Activated CD8-positive, alpha-beta T cell treated with anti-CD3 and anti-CD28 coated beads, Interleukin-2, amount 10 ng/mL, durations not matched to agents 7 days and 5 days (primary cell): ENCODE data around the gene GOSR1. TPM values are rescaled to one million over a fixed set of nuclear protein-coding genes. Genes with fewer than 3 reads are reported as not detected.
"Not testable (repeated sequence)": the region's sequence is repeated elsewhere in the genome, so short reads cannot be mapped to it uniquely, and the experiment has no call there.

Experiments used
- ATAC-seq: fragments of 150-1000 bp; cut with Tn5 transposase; one replicate; pipeline ENCODE4 v1.10.0; 2021; ENCODE audit warnings: moderate library complexity
- CTCF ChIA-PET: fragments of 350-600 bp; sonication (Branson Sonifier 250); formaldehyde crosslinking; loops from one replicate; lab custom pipeline; 2021; ENCODE audit warnings: antibody characterized with exemption; lab: Charles Lee
- POLR2A ChIA-PET: fragments of 350-600 bp; sonication (Branson Sonifier 250); formaldehyde crosslinking; loops from one replicate; lab custom pipeline; 2021; ENCODE audit warnings: antibody characterized with exemption; lab: Charles Lee
- DNase-seq: peaks from one replicate; pipeline ENCODE4 v3.0.0-alpha.2; 2020
- H3K27ac Mint-ChIP-seq: one replicate; pipeline ENCODE4 v1.8.0; 2021; ENCODE audit warnings: mild to moderate bottlenecking, mixed read lengths
- H3K27me3 Mint-ChIP-seq: one replicate; pipeline ENCODE4 v1.8.0; 2021; ENCODE audit warnings: low read depth, mixed read lengths
- H3K36me3 Mint-ChIP-seq: one replicate; pipeline ENCODE4 v1.8.0; 2021; ENCODE audit warnings: low read depth, mixed read lengths
- H3K4me1 Mint-ChIP-seq: one replicate; pipeline ENCODE4 v1.8.0; 2021; ENCODE audit warnings: low read depth, mixed read lengths
- H3K4me3 Mint-ChIP-seq: one replicate; pipeline ENCODE4 v1.8.0; 2021; ENCODE audit warnings: mild to moderate bottlenecking, mixed read lengths
- H3K9me3 Mint-ChIP-seq: one replicate; pipeline ENCODE4 v1.8.0; 2022; ENCODE audit warnings: mixed read lengths; ENCODE audit not compliant: insufficient read depth
- total RNA-seq, 2 experiments: library from RNA; stranded (reverse); gene quantifications; one replicate each; pipeline ENCODE4 v1.2.3, GENCODE V29; 2021

GOSR1 gene
- total RNA-seq, 2 experiments from 2014 or later: 41.5 to 44.0 TPM

GRCh38 chr17:30572651-30573554 lies 95.7 kb downstream of the GOSR1 start:
- POLR2A ChIA-PET: not testable (repeated sequence)

GRCh38 chr17:30573603-30574175 lies 96.5 kb downstream of the GOSR1 start:
- no peaks in the 10 kb centered on the region for H3K4me1 Mint-ChIP-seq
- POLR2A ChIA-PET: no interaction called here
- no peaks in the 10 kb centered on the region for H3K9me3 Mint-ChIP-seq
- H3K27ac Mint-ChIP-seq: no peak overlapping the region
- no peak overlapping the region for H3K4me3 Mint-ChIP-seq
- no peaks in the 10 kb centered on the region for H3K36me3 Mint-ChIP-seq
- ATAC-seq: no peak
- H3K27me3 Mint-ChIP-seq: no peaks in the 10 kb centered on the region
- CTCF ChIA-PET: no interaction called here
- no peak for DNase-seq

More at GRCh38 chr17:30572651-30573554, 95.7 kb downstream of the GOSR1 start:
- DNase-seq, H3K27me3 Mint-ChIP-seq, H3K4me1 Mint-ChIP-seq, H3K9me3 Mint-ChIP-seq, H3K36me3 Mint-ChIP-seq, ATAC-seq, H3K4me3 Mint-ChIP-seq, H3K27ac Mint-ChIP-seq, CTCF ChIA-PET: not testable (repeated sequence)

- H3K4me1 Mint-ChIP-seq, H3K36me3 Mint-ChIP-seq, DNase-seq, H3K9me3 Mint-ChIP-seq, POLR2A ChIA-PET, H3K4me3 Mint-ChIP-seq, CTCF ChIA-PET, H3K27ac Mint-ChIP-seq, ATAC-seq, H3K27me3 Mint-ChIP-seq: not testable (repeated sequence)
These were observed 97.1 kb downstream of the GOSR1 start for GRCh38 chr17:30574309-30574708.

GRCh38 chr17:30574806-30575205 lies 97.6 kb downstream of the GOSR1 start:
- H3K4me3 Mint-ChIP-seq, CTCF ChIA-PET, H3K9me3 Mint-ChIP-seq, H3K4me1 Mint-ChIP-seq, ATAC-seq, DNase-seq, H3K27me3 Mint-ChIP-seq, POLR2A ChIA-PET, H3K27ac Mint-ChIP-seq, H3K36me3 Mint-ChIP-seq: not testable (repeated sequence)

GRCh38 chr17:30575648-30576325 lies 98.6 kb downstream of the GOSR1 start:
- CTCF ChIA-PET, H3K9me3 Mint-ChIP-seq, H3K36me3 Mint-ChIP-seq, POLR2A ChIA-PET, ATAC-seq, H3K27ac Mint-ChIP-seq, H3K4me1 Mint-ChIP-seq, H3K4me3 Mint-ChIP-seq, H3K27me3 Mint-ChIP-seq, DNase-seq: not testable (repeated sequence)

GRCh38 chr17:30576326-30576861 lies 99.2 kb downstream of the GOSR1 start:
- ATAC-seq: no peak
- no peak for DNase-seq
- H3K36me3 Mint-ChIP-seq: no peaks in the 10 kb centered on the region
- no peaks in the 10 kb centered on the region for H3K27me3 Mint-ChIP-seq
- no peaks in the 10 kb centered on the region for H3K9me3 Mint-ChIP-seq
- no peak overlapping the region for H3K4me3 Mint-ChIP-seq
- no peaks in the 10 kb centered on the region for H3K4me1 Mint-ChIP-seq
- CTCF ChIA-PET: no interaction called here
- no peak overlapping the region for H3K27ac Mint-ChIP-seq
- POLR2A ChIA-PET: no interaction called here

Other genes with a start within 250 kb of the GOSR1 start
- gene SLC6A4, start 241.7 kb upstream of the GOSR1 start, total RNA-seq: under 1 TPM in 1 of 2 experiments, not detected in 1; 0.10 TPM
- gene BLMH, start 185.5 kb upstream of the GOSR1 start, total RNA-seq: 10 to 100 TPM; 57.9 to 61.1 TPM
- not detected for gene TMIGD1, start 143.4 kb upstream of the GOSR1 start, total RNA-seq
- 10 to 100 TPM; 18.6 to 19.1 TPM for gene CPD, start 98.5 kb upstream of the GOSR1 start, total RNA-seq